Stimulated activated naive B cell treated with anti-CD40 and anti-IgM and Interleukin-4, amounts not matched to agents 10 μg/mL and 1 μg/mL and 100 μg/mL, for 72 hours (primary cell): ENCODE data around the gene PAMR1.

Source experiments
- ATAC-seq, 2 donors: fragments of 150-1000 bp; cut with Tn5 transposase; replicated peaks; 2 replicates each; pipeline ENCODE4 v1.10.0; 2021; ENCODE audit warnings: moderate library complexity in 1 of 2
- DNase-seq: peaks from one replicate; pipeline ENCODE4 v3.0.0; 2021
- H3K27ac Mint-ChIP-seq: one replicate; pipeline ENCODE4 v1.8.0; 2022; ENCODE audit warnings: mild to moderate bottlenecking, mixed read lengths
- H3K27me3 Mint-ChIP-seq, 2 donors: one replicate each; pipeline ENCODE4 v1.8.0; 2022; ENCODE audit warnings: mixed read lengths in 2 of 2
- H3K36me3 Mint-ChIP-seq, 2 donors: one replicate each; pipeline ENCODE4 v1.8.0; 2022; ENCODE audit warnings: mixed read lengths in 2 of 2, mild to moderate bottlenecking in 1 of 2
- H3K4me1 Mint-ChIP-seq, 2 donors: one replicate each; pipeline ENCODE4 v1.8.0; 2022; ENCODE audit warnings: mixed read lengths in 2 of 2, mild to moderate bottlenecking in 1 of 2
- H3K4me3 Mint-ChIP-seq, 2 donors: one replicate each; pipeline ENCODE4 v1.8.0; 2022; ENCODE audit warnings: mild to moderate bottlenecking in 2 of 2, mixed read lengths in 2 of 2, moderate library complexity in 1 of 2
- H3K9me3 Mint-ChIP-seq, 2 donors: one replicate each; pipeline ENCODE4 v1.8.0; 2022; ENCODE audit warnings: mixed read lengths in 2 of 2, mild to moderate bottlenecking in 1 of 2

PAMR1 gene

GRCh38 chr11:35477901-35478300, 47.5 kb downstream of the PAMR1 start:
- DNase-seq: no peak
- peaks cover 3 to 4% of the 10 kb centered on the region in 2 donors for H3K36me3 Mint-ChIP-seq
- H3K27me3 Mint-ChIP-seq: peaks cover 35 to 45% of the 10 kb centered on the region in 2 donors
- peaks cover 21 to 25% of the 10 kb centered on the region in 2 donors for H3K9me3 Mint-ChIP-seq
- H3K4me3 Mint-ChIP-seq: no peak overlapping the region
- ATAC-seq: no peak
- H3K4me1 Mint-ChIP-seq: no peaks in the 10 kb centered on the region
- no peak overlapping the region for H3K27ac Mint-ChIP-seq

GRCh38 chr11:35474688-35475087, 50.7 kb downstream of the PAMR1 start:
- H3K4me1 Mint-ChIP-seq: no peaks in the 10 kb centered on the region

GRCh38 chr11:35473795-35474374, 51.5 kb downstream of the PAMR1 start:
- Mint-ChIP-seq H3K27me3 (peaks cover 41 to 46% of the 10 kb centered on the region in 2 donors), H3K4me3 (no peak overlapping the region)
- DNase-seq: no peak

More at GRCh38 chr11:35474688-35475087, 50.7 kb downstream of the PAMR1 start:
- Mint-ChIP-seq H3K36me3 (peaks cover 3 to 4% of the 10 kb centered on the region in 2 donors), H3K9me3 (peaks cover 10 to 13% of the 10 kb centered on the region in 2 donors), H3K27ac (no peak overlapping the region), H3K27me3 (peaks cover 38 to 46% of the 10 kb centered on the region in 2 donors), H3K4me3 (no peak overlapping the region)
- ATAC-seq (no peak), DNase-seq (no peak)

GRCh38 chr11:35470616-35471015, 54.8 kb downstream of the PAMR1 start:
- Mint-ChIP-seq H3K27me3 (peaks cover 36 to 41% of the 10 kb centered on the region in 2 donors), H3K9me3 (no peaks in the 10 kb centered on the region), H3K4me3 (no peak overlapping the region), H3K4me1 (no peaks in the 10 kb centered on the region), H3K36me3 (no peaks in the 10 kb centered on the region), H3K27ac (no peak overlapping the region)
- no peak for DNase-seq
- ATAC-seq: no peak

More at GRCh38 chr11:35473795-35474374, 51.5 kb downstream of the PAMR1 start:
- Mint-ChIP-seq H3K4me1 (no peaks in the 10 kb centered on the region), H3K9me3 (peaks cover 10 to 13% of the 10 kb centered on the region in 2 donors), H3K27ac (no peak overlapping the region), H3K36me3 (peaks cover 3 to 4% of the 10 kb centered on the region in 2 donors)
- no peak for ATAC-seq

GRCh38 chr11:35466058-35466457, 59.4 kb downstream of the PAMR1 start:
- Mint-ChIP-seq H3K27me3 (peaks cover 22 to 50% of the 10 kb centered on the region in 2 donors), H3K4me1 (no peaks in the 10 kb centered on the region), H3K36me3 (no peaks in the 10 kb centered on the region), H3K27ac (no peak overlapping the region), H3K4me3 (no peak overlapping the region), H3K9me3 (no peaks in the 10 kb centered on the region)
- ATAC-seq (no peak), DNase-seq (no peak)

- H3K27ac Mint-ChIP-seq: no peak overlapping the region
- peaks cover 15 to 42% of the 10 kb centered on the region in 2 donors for H3K27me3 Mint-ChIP-seq
- no peaks in the 10 kb centered on the region for H3K9me3 Mint-ChIP-seq
- no peaks in the 10 kb centered on the region for H3K4me1 Mint-ChIP-seq
- no peak for DNase-seq
- no peak for ATAC-seq
- no peak overlapping the region for H3K4me3 Mint-ChIP-seq
- no peaks in the 10 kb centered on the region for H3K36me3 Mint-ChIP-seq
These were observed 61.1 kb downstream of the PAMR1 start for GRCh38 chr11:35464308-35464707.

GRCh38 chr11:35463331-35463751, 62.1 kb downstream of the PAMR1 start:
- ATAC-seq (no peak), DNase-seq (no peak)
- Mint-ChIP-seq H3K27me3 (peaks cover 10 to 40% of the 10 kb centered on the region in 2 donors), H3K4me1 (no peaks in the 10 kb centered on the region), H3K27ac (no peak overlapping the region), H3K36me3 (no peaks in the 10 kb centered on the region), H3K9me3 (no peaks in the 10 kb centered on the region), H3K4me3 (no peak overlapping the region)

- no peak overlapping the region for H3K4me3 Mint-ChIP-seq
- no peaks in the 10 kb centered on the region for H3K36me3 Mint-ChIP-seq
- H3K9me3 Mint-ChIP-seq: no peaks in the 10 kb centered on the region
- H3K27ac Mint-ChIP-seq: no peak overlapping the region
- no peaks in the 10 kb centered on the region for H3K4me1 Mint-ChIP-seq
- DNase-seq (no peak), ATAC-seq (no peak)
- H3K27me3 Mint-ChIP-seq: peaks cover 7 to 30% of the 10 kb centered on the region in 2 donors
These were observed 63.4 kb downstream of the PAMR1 start for GRCh38 chr11:35461917-35462538.

GRCh38 chr11:35459489-35459888, 65.9 kb downstream of the PAMR1 start:
- Mint-ChIP-seq H3K27me3 (peaks cover 9 to 20% of the 10 kb centered on the region in 2 donors), H3K36me3 (no peaks in the 10 kb centered on the region), H3K9me3 (no peaks in the 10 kb centered on the region), H3K4me3 (no peak overlapping the region), H3K4me1 (no peaks in the 10 kb centered on the region), H3K27ac (no peak overlapping the region)
- DNase-seq: no peak
- ATAC-seq: no peak

- no peak overlapping the region for H3K27ac Mint-ChIP-seq
- no peaks in the 10 kb centered on the region for H3K36me3 Mint-ChIP-seq
- H3K4me1 Mint-ChIP-seq: no peaks in the 10 kb centered on the region
- H3K27me3 Mint-ChIP-seq: peaks cover 9 to 18% of the 10 kb centered on the region in 2 donors
- no peak for ATAC-seq
- no peak overlapping the region for H3K4me3 Mint-ChIP-seq
- no peaks in the 10 kb centered on the region for H3K9me3 Mint-ChIP-seq
- no peak for DNase-seq
These were observed 66.6 kb downstream of the PAMR1 start for GRCh38 chr11:35458846-35459245.

- Mint-ChIP-seq H3K9me3 (no peaks in the 10 kb centered on the region), H3K36me3 (no peaks in the 10 kb centered on the region), H3K27ac (no peak overlapping the region), H3K4me3 (no peak overlapping the region), H3K4me1 (no peaks in the 10 kb centered on the region), H3K27me3 (peaks cover 5% of the 10 kb centered on the region in 2 donors)
- DNase-seq (no peak), ATAC-seq (no peak)
These were observed 71.1 kb downstream of the PAMR1 start for GRCh38 chr11:35454362-35454761.

GRCh38 chr11:35436581-35437250, 88.7 kb downstream of the PAMR1 start:
- peaks cover 39 to 46% of the 10 kb centered on the region in 2 donors for H3K27me3 Mint-ChIP-seq
- no peak overlapping the region for H3K27ac Mint-ChIP-seq
- H3K4me1 Mint-ChIP-seq: no peaks in the 10 kb centered on the region
- H3K36me3 Mint-ChIP-seq: no peaks in the 10 kb centered on the region
- ATAC-seq (no peak), DNase-seq (no peak)
- no peaks in the 10 kb centered on the region for H3K9me3 Mint-ChIP-seq
- H3K4me3 Mint-ChIP-seq: no peak overlapping the region

- no peak overlapping the region for H3K27ac Mint-ChIP-seq
- DNase-seq (no peak), ATAC-seq (no peak)
- no peak overlapping the region for H3K4me3 Mint-ChIP-seq
- H3K9me3 Mint-ChIP-seq: no peaks in the 10 kb centered on the region
- no peaks in the 10 kb centered on the region for H3K36me3 Mint-ChIP-seq
- peaks cover 36 to 37% of the 10 kb centered on the region in 2 donors for H3K27me3 Mint-ChIP-seq
- H3K4me1 Mint-ChIP-seq: no peaks in the 10 kb centered on the region
These were observed 91.8 kb downstream of the PAMR1 start for GRCh38 chr11:35433588-35433987.

GRCh38 chr11:35432464-35432863, 93.0 kb downstream of the PAMR1 start:
- Mint-ChIP-seq H3K36me3 (no peaks in the 10 kb centered on the region), H3K4me3 (no peak overlapping the region), H3K9me3 (no peaks in the 10 kb centered on the region), H3K27ac (no peak overlapping the region), H3K4me1 (no peaks in the 10 kb centered on the region), H3K27me3 (peaks cover 38 to 41% of the 10 kb centered on the region in 2 donors)
- DNase-seq (no peak), ATAC-seq (no peak)

- DNase-seq (no peak), ATAC-seq (no peak)
- H3K36me3 Mint-ChIP-seq: no peaks in the 10 kb centered on the region
- H3K27ac Mint-ChIP-seq: no peak overlapping the region
- H3K9me3 Mint-ChIP-seq: no peaks in the 10 kb centered on the region
- no peak overlapping the region for H3K4me3 Mint-ChIP-seq
- peaks cover 52 to 58% of the 10 kb centered on the region in 2 donors for H3K27me3 Mint-ChIP-seq
- H3K4me1 Mint-ChIP-seq: no peaks in the 10 kb centered on the region
These were observed 98.3 kb downstream of the PAMR1 start for GRCh38 chr11:35427071-35427470.
